H1 (cell line): ENCODE results near the gene MIER1. TPM values are rescaled to one million over a fixed set of nuclear protein-coding genes. Genes with fewer than 3 reads are reported as not detected.

Experiments used
- TAF7 ChIP-seq: optimal IDR thresholded peaks from 2 replicates; pipeline ENCODE3; 2011; ENCODE audit warnings: low read depth, mild to moderate bottlenecking, inconsistent platforms, low read length, moderate library complexity, borderline replicate concordance
- polyA plus RNA-seq, 7 experiments: library from polyadenylated mRNA; depleted of rRNA in 3 of 7; stranded (reverse) in 5 of 7; unstranded in 2 of 7; fragments of >200 nt in 5 of 7; fragments of 200-250 nt in 2 of 7; gene quantifications; 1 replicate in 5 of 7; 2 replicates in 1 of 7; 4 replicates in 1 of 7; pipeline versions ENCODE4 v1.2.1 to v1.2.3, GENCODE V29; 2011 to 2013; ENCODE audit warnings: missing spikeins in 2 of 7, mixed read lengths in 2 of 7
- total RNA-seq: library from RNA; stranded (reverse); fragmentation: NEBNext Ultra II Directional; extraction: Animal tissue kit (Norgen Biotek cat#: 25700); gene quantifications from 2 replicates; pipeline ENCODE4 v1.2.1, GENCODE V29; 2021

MIER1 gene
- total and polyA plus RNA-seq, 2 of the 8 experiments (the other 6 are each of a cell fraction or from before 2014, with no cell fraction given): 5.2 to 33.5 TPM

DNA sequence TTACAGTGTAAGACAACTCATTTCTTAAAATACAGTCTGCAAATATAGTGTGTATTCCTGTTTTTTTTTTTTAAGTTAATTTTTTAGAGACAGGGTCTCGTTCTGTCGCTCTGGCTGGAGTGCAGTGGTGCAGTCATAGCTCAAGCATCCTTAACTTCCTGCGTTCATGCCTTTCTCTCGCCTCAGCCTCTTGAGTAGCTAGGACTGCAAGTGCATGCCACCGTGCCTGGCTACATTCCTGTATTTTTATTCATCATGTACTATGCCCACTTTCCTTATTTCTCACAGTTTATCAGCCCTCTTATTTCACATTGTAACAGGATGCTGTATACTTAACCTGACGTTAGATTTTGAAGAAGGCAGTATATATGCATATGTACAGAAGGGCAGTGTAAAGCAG lies 26.7 kb downstream of the MIER1 start (continued):
- no peak for TF ChIP-seq TAF7
